Measurements from ENCODE around the gene TRIM13. TPM values are rescaled to one million over a fixed set of nuclear protein-coding genes. Genes with fewer than 3 reads are reported as not detected.

TRIM13 gene
- total RNA-seq, 1 donor from 2014 or later: 29.5 TPM

DNA sequence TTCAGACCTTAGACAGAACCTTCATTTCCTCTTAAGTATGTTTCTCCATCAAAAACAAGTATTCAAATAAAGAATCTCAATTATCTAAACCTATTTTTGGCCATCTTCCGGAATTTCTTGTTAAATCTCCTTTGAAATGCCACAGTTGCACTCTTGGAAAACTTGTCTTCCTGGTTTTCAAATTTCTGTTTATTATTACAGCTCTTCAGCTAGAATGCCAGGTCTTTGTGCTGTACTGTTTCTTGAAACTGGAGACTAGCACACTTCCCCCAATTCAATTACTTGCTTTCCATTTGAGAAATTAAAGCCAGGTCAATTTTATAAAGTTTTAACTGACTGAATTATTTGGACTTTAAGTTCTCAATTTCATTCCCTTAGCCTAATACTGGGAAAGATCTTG, 28.6 kb downstream of the TRIM13 start:
- intact Hi-C loops (cut with DNase I): no loop called here
- DNase-seq: no peak
- Histone ChIP-seq H3K27me3 (no peaks in the 10 kb centered on the region), H3K9me3 (no peaks in the 10 kb centered on the region), H3K4me1 (peaks cover 8% of the 10 kb centered on the region), H3K27ac (peak overlapping the region; percentile 43), H3K4me3 (no peak overlapping the region), H3K36me3 (peaks cover 16% of the 10 kb centered on the region)
- no peak for ATAC-seq
- no peak for TF ChIP-seq CTCF (IDR thresholded peaks at IDR 0.05)

DNA sequence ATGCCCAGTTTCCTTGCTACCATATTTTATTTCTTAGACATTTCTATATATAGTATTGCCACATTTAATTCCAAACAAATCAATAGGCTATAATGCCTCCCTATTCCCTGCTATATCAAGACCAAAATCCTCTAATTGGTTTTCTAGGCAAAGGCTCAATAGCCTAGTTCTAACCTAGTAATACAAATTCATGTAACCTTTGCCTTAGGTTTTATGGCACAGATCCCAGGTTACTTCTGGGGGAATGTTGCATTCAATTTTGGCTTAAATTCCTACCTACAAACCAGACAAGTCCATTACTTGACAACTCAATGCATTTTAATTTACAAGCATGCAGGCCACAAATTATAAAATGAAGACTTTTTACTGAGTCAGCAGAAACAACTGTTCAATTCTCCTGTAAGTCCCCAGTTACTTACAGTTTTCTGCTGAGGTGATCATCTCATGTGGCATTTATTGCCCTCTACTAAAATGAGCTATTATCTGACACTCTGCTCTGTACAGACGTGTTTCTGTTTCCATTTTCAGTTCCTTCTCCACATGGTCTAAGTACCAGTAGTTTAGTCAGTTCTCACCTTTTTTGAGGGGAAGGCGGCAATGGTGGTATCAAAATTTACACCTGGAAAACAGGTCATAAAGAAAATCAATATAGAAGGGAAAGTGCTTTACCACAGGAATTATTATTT, 30.1 kb downstream of the TRIM13 start:
- no peak overlapping the region for H3K4me3 ChIP-seq
- H3K27ac ChIP-seq: no peak overlapping the region
- ATAC-seq: no peak
- peaks cover 2% of the 10 kb centered on the region for H3K36me3 ChIP-seq
- peaks cover 8% of the 10 kb centered on the region for H3K4me1 ChIP-seq
- no peaks in the 10 kb centered on the region for H3K27me3 ChIP-seq
- DNase-seq: no peak
- no peak for TF ChIP-seq CTCF (IDR thresholded peaks at IDR 0.05)
- intact Hi-C loops (cut with DNase I): no loop called here
- no peaks in the 10 kb centered on the region for H3K9me3 ChIP-seq

DNA sequence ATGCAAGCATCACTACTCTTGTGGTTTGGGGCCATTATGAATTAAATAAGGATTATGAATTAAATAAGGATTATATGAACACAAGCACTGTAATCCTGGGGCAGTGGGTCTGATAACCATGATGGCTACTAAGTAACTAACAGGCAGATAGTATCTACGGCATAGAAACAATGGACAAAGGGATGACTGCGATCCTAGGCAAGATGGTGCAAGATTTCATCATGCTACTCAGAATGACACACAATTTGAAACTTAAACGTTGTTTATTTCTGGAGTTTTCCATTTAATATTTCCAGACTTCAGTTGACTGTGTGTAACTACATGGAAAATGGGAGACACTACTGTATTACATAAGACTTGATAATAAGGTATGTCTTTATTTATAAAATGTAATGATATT, 33.5 kb downstream of the TRIM13 start:
- peaks cover 8% of the 10 kb centered on the region for H3K4me1 ChIP-seq
- no peaks in the 10 kb centered on the region for H3K9me3 ChIP-seq
- no peak overlapping the region for H3K27ac ChIP-seq
- no peaks in the 10 kb centered on the region for H3K27me3 ChIP-seq
- ATAC-seq: no peak
- H3K36me3 ChIP-seq: no peaks in the 10 kb centered on the region
- no peak for TF ChIP-seq CTCF (IDR thresholded peaks at IDR 0.05)
- intact Hi-C loops (cut with DNase I): no loop called here
- no peak for DNase-seq
- no peak overlapping the region for H3K4me3 ChIP-seq

GRCh38 chr13:50033725-50034124, 36.9 kb downstream of the TRIM13 start:
- no peak for TF ChIP-seq CTCF (IDR thresholded peaks at IDR 0.05)
- Histone ChIP-seq H3K27me3 (no peaks in the 10 kb centered on the region), H3K4me1 (no peaks in the 10 kb centered on the region), H3K27ac (no peak overlapping the region), H3K9me3 (no peaks in the 10 kb centered on the region), H3K4me3 (no peak overlapping the region), H3K36me3 (no peaks in the 10 kb centered on the region)
- DNase-seq (no peak), ATAC-seq (no peak)
- intact Hi-C loops (cut with DNase I): no loop called here

DNA sequence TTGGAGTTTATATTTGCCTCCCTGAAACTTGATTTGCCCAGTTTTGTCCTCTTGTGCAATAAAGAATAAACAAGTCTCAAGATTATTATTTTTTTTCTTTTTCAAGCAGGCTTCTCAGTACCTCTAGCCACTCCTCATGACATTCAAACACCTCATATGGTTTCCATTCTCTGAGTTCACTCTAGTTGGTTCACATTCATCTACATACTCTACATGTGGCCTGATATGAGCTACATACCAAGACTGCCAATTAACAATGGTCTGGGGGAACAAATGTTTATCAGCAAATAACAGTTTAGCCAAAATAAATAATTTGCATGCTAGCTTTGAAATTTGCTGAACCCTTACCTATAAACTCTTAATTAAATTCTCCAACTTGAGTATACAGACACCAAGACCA, 40.9 kb downstream of the TRIM13 start:
- Histone ChIP-seq H3K9me3 (no peaks in the 10 kb centered on the region), H3K27ac (no peak overlapping the region), H3K4me3 (no peak overlapping the region), H3K27me3 (no peaks in the 10 kb centered on the region), H3K36me3 (peaks cover under 1% of the 10 kb centered on the region), H3K4me1 (no peaks in the 10 kb centered on the region)
- intact Hi-C loops (cut with DNase I): no loop called here
- ATAC-seq (peak; percentile 17), DNase-seq (no peak)
- no peak for TF ChIP-seq CTCF (IDR thresholded peaks at IDR 0.05)

GRCh38 chr13:50038266-50038665, 41.4 kb downstream of the TRIM13 start:
- ATAC-seq (no peak), DNase-seq (no peak)
- TF ChIP-seq CTCF (IDR thresholded peaks at IDR 0.05): no peak
- intact Hi-C loops (cut with DNase I): no loop called here
- Histone ChIP-seq H3K4me1 (no peaks in the 10 kb centered on the region), H3K27ac (no peak overlapping the region), H3K36me3 (peaks cover 5% of the 10 kb centered on the region), H3K27me3 (no peaks in the 10 kb centered on the region), H3K4me3 (no peak overlapping the region), H3K9me3 (no peaks in the 10 kb centered on the region)

Data from upper lobe of right lung (tissue), 1 donor.